Erythroblast (primary cell): ENCODE results near the gene RHEB.

Source experiments
- GATA1 ChIP-seq: IDR thresholded peaks from 2 replicates; pipeline ENCODE4 v1.6.1; 2011; ENCODE audit warnings: low read depth, mild to moderate bottlenecking, control low read depth, low read length, moderate library complexity
- POLR2A ChIP-seq: IDR thresholded peaks from 2 replicates; pipeline ENCODE4 v1.6.1; 2011; ENCODE audit warnings: mild to moderate bottlenecking, low read length

GRCh38 chr7:151447312-151447711, 72.4 kb downstream of the RHEB start:
- no peak for TF ChIP-seq POLR2A
- no peak for TF ChIP-seq GATA1
